Measurements from ENCODE around the gene SYT1. TPM values are rescaled to one million over a fixed set of nuclear protein-coding genes. Genes with fewer than 3 reads are reported as not detected.

Gene SYT1
- total and polyA plus RNA-seq, 2 of the 8 experiments (the other 6 are each of a cell fraction or from before 2014, with no cell fraction given), result 11.0 to 34.6 TPM

DNA sequence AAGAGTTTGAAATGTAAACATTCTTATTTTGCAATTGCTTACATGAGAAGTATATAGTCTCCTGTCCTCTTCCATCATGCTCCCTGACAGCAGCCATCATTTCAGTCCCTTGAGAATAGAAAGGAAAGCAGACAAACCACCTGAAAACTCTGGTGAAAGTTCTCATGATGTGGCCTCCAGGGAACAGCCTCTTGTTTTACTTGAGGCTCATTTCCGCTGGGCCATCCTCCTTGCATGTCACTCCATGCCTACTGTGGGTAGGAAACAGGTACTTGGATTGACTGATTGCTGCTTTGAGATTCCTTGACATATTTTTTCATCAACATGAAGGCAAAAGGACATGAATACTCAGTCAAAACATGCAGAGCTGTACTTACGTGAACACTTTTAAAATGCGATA is 6.0 kb downstream of the SYT1 start (continued):
- TF ChIP-seq CHD7 (IDR thresholded peaks at IDR 0.05; ENCODE audit: insufficient replicate concordance, low read length) (no peak), KDM4A (IDR thresholded peaks at IDR 0.05; ENCODE audit: low read depth, low read length, severe bottlenecking) (no peak), KDM5A (IDR thresholded peaks at IDR 0.05; ENCODE audit: low read length) (no peak), CTBP2 (IDR thresholded peaks at IDR 0.05; ENCODE audit: borderline replicate concordance, insufficient read depth, insufficient read length, low read length) (no peak), TAF1 (IDR thresholded peaks at IDR 0.05; ENCODE audit: low read depth, low read length) (no peak)

All from H1 (cell line).